Measurements from ENCODE around the gene FBXO46.

The FBXO46 gene

GRCh38 chr19:45670670-45671453 lies 59.8 kb downstream of the FBXO46 start:
- Histone ChIP-seq H2AFZ (ENCODE audit: low read length) (no peak overlapping the region), H3K4me2 (ENCODE audit: low read depth, low read length, poor library complexity, severe bottlenecking) (no peak overlapping the region), H3F3A (ENCODE audit: low read depth) (no peaks in the 10 kb centered on the region), H3K9me2 (replicated peaks; ENCODE audit: low read depth, low read length) (no peaks in the 10 kb centered on the region), H3K36me3 (ENCODE audit: insufficient read depth, low read length) (no peaks in the 10 kb centered on the region), H3K79me2 (ENCODE audit: insufficient read depth, low read length) (no peaks in the 10 kb centered on the region), H4K20me1 (ENCODE audit: insufficient read depth, low read length, poor library complexity, severe bottlenecking) (no peaks in the 10 kb centered on the region), H3K9ac (ENCODE audit: low read depth, low read length, poor library complexity, severe bottlenecking) (no peak overlapping the region), H3K27me3 (ENCODE audit: insufficient read depth, low read length, poor library complexity, severe bottlenecking) (no peaks in the 10 kb centered on the region), H3K4me3 (ENCODE audit: low read length, poor library complexity, severe bottlenecking) (no peak overlapping the region), H3K4me1 (ENCODE audit: insufficient read depth, low read length, poor library complexity, severe bottlenecking) (peaks cover 14% of the 10 kb centered on the region), H3K9me3 (ENCODE audit: insufficient read depth, low read depth, low read length) (no peaks in the 10 kb centered on the region)
- TF ChIP-seq CTCF (conservative IDR thresholded peaks at IDR 0.05; ENCODE audit: low read length): no peak
- TF ChIP-seq EZH2phosphoT487 (IDR thresholded peaks at IDR 0.05; ENCODE audit: borderline replicate concordance): no peak

GRCh38 chr19:45668342-45668871 lies 62.3 kb downstream of the FBXO46 start:
- Histone ChIP-seq H3F3A (ENCODE audit: low read depth) (no peaks in the 10 kb centered on the region), H2AFZ (ENCODE audit: low read length) (peak overlapping the region; percentile 98), H3K4me2 (ENCODE audit: low read depth, low read length, poor library complexity, severe bottlenecking) (peak overlapping the region; percentile 99), H3K27me3 (ENCODE audit: insufficient read depth, low read length, poor library complexity, severe bottlenecking) (no peaks in the 10 kb centered on the region), H3K9ac (ENCODE audit: low read depth, low read length, poor library complexity, severe bottlenecking) (peak overlapping the region; percentile 72), H3K9me2 (replicated peaks; ENCODE audit: low read depth, low read length) (no peaks in the 10 kb centered on the region), H3K4me1 (ENCODE audit: insufficient read depth, low read length, poor library complexity, severe bottlenecking) (peaks cover 21% of the 10 kb centered on the region), H3K36me3 (ENCODE audit: insufficient read depth, low read length) (no peaks in the 10 kb centered on the region), H3K4me3 (ENCODE audit: low read length, poor library complexity, severe bottlenecking) (peak overlapping the region; percentile 87), H3K9me3 (ENCODE audit: insufficient read depth, low read depth, low read length) (no peaks in the 10 kb centered on the region), H3K79me2 (ENCODE audit: insufficient read depth, low read length) (no peaks in the 10 kb centered on the region), H4K20me1 (ENCODE audit: insufficient read depth, low read length, poor library complexity, severe bottlenecking) (no peaks in the 10 kb centered on the region)
- TF ChIP-seq CTCF (conservative IDR thresholded peaks at IDR 0.05; ENCODE audit: low read length): no peak
- TF ChIP-seq EZH2phosphoT487 (IDR thresholded peaks at IDR 0.05; ENCODE audit: borderline replicate concordance): no peak

- Histone ChIP-seq H2AFZ (ENCODE audit: low read length) (peak within 1 kb of the TSS; percentile 98), H3K36me3 (ENCODE audit: insufficient read depth, low read length) (no peaks in the 10 kb centered on the region), H3K9me2 (replicated peaks; ENCODE audit: low read depth, low read length) (no peaks in the 10 kb centered on the region), H3K9me3 (ENCODE audit: insufficient read depth, low read depth, low read length) (no peaks in the 10 kb centered on the region), H3F3A (ENCODE audit: low read depth) (no peaks in the 10 kb centered on the region), H3K27me3 (ENCODE audit: insufficient read depth, low read length, poor library complexity, severe bottlenecking) (no peaks in the 10 kb centered on the region), H3K4me1 (ENCODE audit: insufficient read depth, low read length, poor library complexity, severe bottlenecking) (peaks cover 21% of the 10 kb centered on the region), H4K20me1 (ENCODE audit: insufficient read depth, low read length, poor library complexity, severe bottlenecking) (no peaks in the 10 kb centered on the region), H3K79me2 (ENCODE audit: insufficient read depth, low read length) (no peaks in the 10 kb centered on the region), H3K4me3 (ENCODE audit: low read length, poor library complexity, severe bottlenecking) (peak within 1 kb of the TSS; percentile 87), H3K4me2 (ENCODE audit: low read depth, low read length, poor library complexity, severe bottlenecking) (peak within 1 kb of the TSS; percentile 99), H3K9ac (ENCODE audit: low read depth, low read length, poor library complexity, severe bottlenecking) (peak within 1 kb of the TSS; percentile 72)
- TF ChIP-seq CTCF (conservative IDR thresholded peaks at IDR 0.05; ENCODE audit: low read length) (no peak), EZH2phosphoT487 (IDR thresholded peaks at IDR 0.05; ENCODE audit: borderline replicate concordance) (no peak)
Observed at GRCh38 chr19:45667620-45668341, 62.9 kb downstream of the FBXO46 start, which contains the start of gene GIPR. GIPR (plus strand) TSS chr19:45668221; CDS start chr19:45669521, 1,300 bp downstream.

Measured in Loucy (cell line).